PFSK-1 (cell line): ENCODE results near the gene CAPNS2.

Source experiments
- FOXP2 ChIP-seq: optimal IDR thresholded peaks from 2 replicates; pipeline ENCODE3; 2011; ENCODE audit warnings: borderline replicate concordance, control low read depth, inconsistent platforms; ENCODE audit not compliant: insufficient read depth; ENCODE audit errors: extremely low read length, extremely low read depth
- POLR2AphosphoS5 ChIP-seq: IDR thresholded peaks from 2 replicates; pipeline ENCODE4 v1.6.1; 2012; ENCODE audit warnings: low read depth, mild to moderate bottlenecking, control low read depth, low read length, moderate library complexity
- SIN3A ChIP-seq: IDR thresholded peaks from 2 replicates; pipeline ENCODE4 v1.6.1; 2012; ENCODE audit warnings: mild to moderate bottlenecking, low read length, moderate library complexity, borderline replicate concordance; ENCODE audit not compliant: insufficient read depth
- TAF1 ChIP-seq: IDR thresholded peaks from 2 replicates; pipeline ENCODE4 v1.6.1; 2012; ENCODE audit warnings: low read length, control low read depth, borderline replicate concordance; ENCODE audit not compliant: insufficient read depth
- TF ChIP-seq, protein P1 (sequence below), 2 experiments: IDR thresholded peaks; 2 replicates each; pipeline versions ENCODE4 v1.6.1 to v1.8.0; 2011 to 2012; ENCODE audit warnings: low read depth in 2 of 2, low read length in 2 of 2, control low read depth in 1 of 2, inconsistent platforms in 1 of 2, mild to moderate bottlenecking in 1 of 2, moderate library complexity in 1 of 2; ENCODE audit not compliant: insufficient read depth in 1 of 2

DNA sequence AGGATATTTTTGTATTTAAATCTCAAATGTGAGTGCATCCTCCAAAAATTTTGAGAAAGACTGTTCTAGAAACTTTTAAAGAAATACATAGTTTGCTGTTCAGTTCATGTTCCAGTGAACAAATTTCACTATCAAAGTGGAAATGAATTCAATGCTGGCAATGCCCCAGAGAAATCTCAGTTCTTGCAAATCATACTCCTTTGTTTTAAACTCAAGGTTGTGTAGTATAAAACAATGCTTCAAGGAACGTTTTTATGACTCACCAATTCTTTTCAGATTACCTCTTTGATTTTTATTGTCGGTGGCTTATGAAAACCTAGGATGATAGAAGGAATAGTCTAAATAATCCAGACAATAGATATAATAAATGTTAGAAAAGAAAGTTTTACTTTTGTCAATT lies 40.0 kb upstream of the CAPNS2 start:
- TF ChIP-seq SIN3A (no peak), POLR2AphosphoS5 (no peak), TAF1 (no peak), FOXP2 (no peak)
- TF ChIP-seq, protein P1, sequence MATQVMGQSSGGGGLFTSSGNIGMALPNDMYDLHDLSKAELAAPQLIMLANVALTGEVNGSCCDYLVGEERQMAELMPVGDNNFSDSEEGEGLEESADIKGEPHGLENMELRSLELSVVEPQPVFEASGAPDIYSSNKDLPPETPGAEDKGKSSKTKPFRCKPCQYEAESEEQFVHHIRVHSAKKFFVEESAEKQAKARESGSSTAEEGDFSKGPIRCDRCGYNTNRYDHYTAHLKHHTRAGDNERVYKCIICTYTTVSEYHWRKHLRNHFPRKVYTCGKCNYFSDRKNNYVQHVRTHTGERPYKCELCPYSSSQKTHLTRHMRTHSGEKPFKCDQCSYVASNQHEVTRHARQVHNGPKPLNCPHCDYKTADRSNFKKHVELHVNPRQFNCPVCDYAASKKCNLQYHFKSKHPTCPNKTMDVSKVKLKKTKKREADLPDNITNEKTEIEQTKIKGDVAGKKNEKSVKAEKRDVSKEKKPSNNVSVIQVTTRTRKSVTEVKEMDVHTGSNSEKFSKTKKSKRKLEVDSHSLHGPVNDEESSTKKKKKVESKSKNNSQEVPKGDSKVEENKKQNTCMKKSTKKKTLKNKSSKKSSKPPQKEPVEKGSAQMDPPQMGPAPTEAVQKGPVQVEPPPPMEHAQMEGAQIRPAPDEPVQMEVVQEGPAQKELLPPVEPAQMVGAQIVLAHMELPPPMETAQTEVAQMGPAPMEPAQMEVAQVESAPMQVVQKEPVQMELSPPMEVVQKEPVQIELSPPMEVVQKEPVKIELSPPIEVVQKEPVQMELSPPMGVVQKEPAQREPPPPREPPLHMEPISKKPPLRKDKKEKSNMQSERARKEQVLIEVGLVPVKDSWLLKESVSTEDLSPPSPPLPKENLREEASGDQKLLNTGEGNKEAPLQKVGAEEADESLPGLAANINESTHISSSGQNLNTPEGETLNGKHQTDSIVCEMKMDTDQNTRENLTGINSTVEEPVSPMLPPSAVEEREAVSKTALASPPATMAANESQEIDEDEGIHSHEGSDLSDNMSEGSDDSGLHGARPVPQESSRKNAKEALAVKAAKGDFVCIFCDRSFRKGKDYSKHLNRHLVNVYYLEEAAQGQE (IDR thresholded peaks at IDR 0.05; ENCODE audit: insufficient read depth in 1 of 2, low read depth in 2 of 2, low read length in 2 of 2), result no peak
